Upper lobe of left lung (tissue), 4 donors: ENCODE data around the gene ANAPC2.

Experiments
- CTCF ChIP-seq, 6 experiments: fragments of 450-650 bp in 4 of 6; fragments of 200-600 bp in 2 of 6; sonication (generic) in 2 of 6; IDR thresholded peaks; one replicate each; pipeline ENCODE4 v1.5.1; 2016 to 2019; ENCODE audit warnings: antibody characterized with exemption in 6 of 6
- POLR2A ChIP-seq, 4 donors: fragments of 450-650 bp; IDR thresholded peaks; one replicate each; pipeline ENCODE4 v1.5.1; 2016 to 2017; ENCODE audit warnings: antibody characterized with exemption in 4 of 4, mild to moderate bottlenecking in 2 of 4
- POLR2AphosphoS5 ChIP-seq, 2 donors: sonication (generic); formaldehyde crosslinking; IDR thresholded peaks; one replicate each; pipeline ENCODE4 v1.5.1; 2017; ENCODE audit warnings: antibody characterized with exemption in 2 of 2

- TF ChIP-seq POLR2A (IDR thresholded peaks at IDR 0.05) (no peak), CTCF (IDR thresholded peaks at IDR 0.05) (no peak), POLR2AphosphoS5 (IDR thresholded peaks at IDR 0.05) (no peak)
Observed at GRCh38 chr9:137147793-137148160, 40.6 kb downstream of the ANAPC2 start.
